HG03060 (cell line): ENCODE measurements around the gene GABRA5.
"Not testable (repeated sequence)": the region's sequence is repeated elsewhere in the genome, so short reads cannot be mapped to it uniquely, and the experiment has no call there.

Source experiments
- ATAC-seq: cut with Tn5 transposase; IDR thresholded peaks from one replicate; pipeline ENCODE4 v1.9.1; 2021; ENCODE audit warnings: low read depth, moderate number of reproducible peaks; ENCODE audit not compliant: unreplicated experiment

Gene GABRA5

GRCh38 chr15:26866298-26867199, at the start of gene GABRA5:
GABRA5 (plus strand) TSS chr15:26867062; CDS start chr15:26869249, 2,187 bp downstream.
- no peak for ATAC-seq

GRCh38 chr15:26831191-26831590, 35.7 kb upstream of the GABRA5 start:
- not testable (repeated sequence) for ATAC-seq

- no peak for ATAC-seq
These were observed 34.9 kb upstream of the GABRA5 start for GRCh38 chr15:26831951-26832350.

DNA sequence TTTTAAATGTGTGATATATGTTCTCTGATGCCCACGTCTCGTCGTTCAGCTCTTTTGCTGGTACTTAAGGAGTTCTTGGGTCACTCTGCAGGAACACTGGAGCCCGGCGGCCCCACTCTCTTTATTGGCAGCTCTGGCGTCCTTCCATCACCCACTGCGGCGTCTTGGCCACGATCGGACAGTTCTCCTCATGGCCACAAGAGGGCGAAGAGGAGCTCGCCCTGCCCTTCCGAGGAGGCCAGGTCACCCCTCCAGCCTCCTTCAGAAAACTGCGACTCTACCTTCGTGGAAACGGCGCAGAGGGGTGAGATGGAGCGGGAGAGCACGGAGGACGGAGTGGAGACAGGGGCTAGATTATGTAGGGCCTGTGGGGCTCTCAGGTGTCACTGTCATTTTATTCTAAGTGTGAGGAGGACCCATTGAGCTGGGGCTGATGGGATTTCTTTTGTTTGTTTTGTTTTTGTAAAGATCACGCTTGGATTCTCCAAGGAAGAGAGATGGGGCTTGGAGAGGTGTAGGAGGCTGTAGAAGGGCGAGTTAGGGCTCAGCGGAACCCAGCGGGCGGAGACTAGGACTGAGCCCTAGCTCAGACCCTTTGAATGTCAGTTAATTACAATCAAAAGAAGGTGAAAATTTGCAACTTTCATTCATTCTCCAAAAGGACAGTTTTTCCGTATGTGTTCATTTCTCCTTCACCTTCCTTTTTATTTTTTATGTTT, 28.0 kb upstream of the GABRA5 start:
- ATAC-seq, result no peak

- no peak for ATAC-seq
These were observed 25.3 kb upstream of the GABRA5 start for GRCh38 chr15:26841514-26841913.

- ATAC-seq, result no peak
These were observed 24.9 kb upstream of the GABRA5 start for GRCh38 chr15:26841941-26842340.

DNA sequence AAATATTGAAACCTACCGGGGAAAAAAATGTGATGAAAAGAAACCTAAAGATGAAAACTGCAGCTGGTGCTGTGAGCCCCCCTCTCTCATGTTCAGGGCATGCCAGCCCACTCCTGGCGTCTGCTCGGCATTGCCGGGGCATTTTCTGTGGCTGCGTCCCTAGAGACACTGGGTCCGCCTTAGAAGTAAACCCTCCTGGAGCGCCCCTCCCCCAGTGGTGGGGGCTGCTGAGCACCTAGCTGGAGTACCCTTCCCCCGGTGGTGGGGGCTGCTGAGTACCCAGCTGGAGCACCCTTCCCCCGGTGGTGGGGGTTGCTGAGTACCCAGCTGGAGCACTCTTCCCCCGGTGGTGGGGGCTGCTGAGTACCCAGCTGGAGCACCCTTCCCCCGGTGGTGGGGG, 24.5 kb upstream of the GABRA5 start:
- no peak for ATAC-seq

- no peak for ATAC-seq
These were observed 22.0 kb upstream of the GABRA5 start for GRCh38 chr15:26844901-26845300.

DNA sequence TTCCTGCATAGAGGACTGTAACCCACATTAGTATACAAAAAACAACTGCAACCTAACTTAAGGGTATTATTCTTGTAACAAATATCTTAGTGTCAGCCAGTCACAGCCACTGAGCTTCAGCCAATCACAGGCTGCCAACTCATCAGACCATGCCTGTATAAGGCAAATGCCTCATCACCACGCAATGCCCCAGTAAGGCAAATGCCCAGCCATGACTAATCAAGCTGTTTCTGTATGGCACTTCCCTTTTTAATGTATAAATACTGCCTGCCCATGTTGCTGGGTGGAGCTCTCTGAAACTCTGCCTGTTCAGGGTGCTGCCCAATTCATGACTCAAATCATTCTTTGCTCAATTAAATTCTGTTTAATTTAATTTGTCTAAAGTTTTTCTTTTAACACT, 18.4 kb upstream of the GABRA5 start:
- ATAC-seq, result no peak

DNA sequence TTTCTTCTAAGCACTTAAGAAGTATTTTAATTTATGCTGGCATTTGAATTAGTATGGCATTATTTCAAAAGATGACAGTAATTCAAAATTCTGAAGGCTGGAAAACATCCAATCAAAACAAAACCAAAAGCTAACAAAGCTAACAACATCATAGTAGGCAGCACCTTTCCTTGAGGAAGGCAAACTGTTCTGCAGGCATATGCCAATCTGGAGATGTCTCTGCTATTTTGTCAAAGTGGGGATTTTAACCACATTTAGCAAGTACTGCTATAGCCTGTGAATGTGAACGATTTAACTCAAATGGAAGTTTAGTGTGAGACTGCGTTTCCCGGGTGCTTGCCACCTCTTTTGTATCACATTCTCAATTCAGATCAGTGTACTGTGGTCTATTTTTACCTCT, 16.7 kb upstream of the GABRA5 start:
- no peak for ATAC-seq

GRCh38 chr15:26852980-26853379, 13.9 kb upstream of the GABRA5 start:
- ATAC-seq, result no peak

- no peak for ATAC-seq
These were observed 12.4 kb upstream of the GABRA5 start for GRCh38 chr15:26854435-26854834.

DNA sequence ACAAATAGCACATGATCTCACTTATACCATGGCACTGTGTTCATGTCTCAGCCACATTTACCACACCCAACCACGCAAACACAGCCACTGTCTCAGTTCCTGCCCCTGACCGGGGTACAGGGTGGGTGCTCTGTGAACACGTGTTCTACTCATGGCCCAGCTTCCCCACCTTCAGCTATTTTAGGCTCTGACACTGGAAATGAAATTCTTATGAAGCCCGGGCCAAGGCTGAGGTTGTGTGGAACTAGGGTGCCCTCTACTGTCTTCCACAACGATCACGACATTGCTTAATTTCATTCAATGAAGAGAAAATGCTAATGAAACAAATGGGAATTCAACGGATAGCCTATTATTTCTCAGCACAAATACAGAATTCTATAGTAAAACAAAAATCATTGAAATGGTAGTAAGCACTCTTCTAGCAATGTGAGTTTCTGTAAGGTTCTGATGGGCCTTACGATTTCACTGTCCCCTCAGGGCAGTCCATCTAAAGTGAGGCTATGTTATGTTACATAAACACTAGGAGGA, 2.1 kb upstream of the GABRA5 start:
- no peak for ATAC-seq

GRCh38 chr15:26867200-26868007, 542 bp downstream of the GABRA5 start:
- no peak for ATAC-seq

GRCh38 chr15:26868029-26868685, 1.3 kb downstream of the GABRA5 start:
- no peak for ATAC-seq

DNA sequence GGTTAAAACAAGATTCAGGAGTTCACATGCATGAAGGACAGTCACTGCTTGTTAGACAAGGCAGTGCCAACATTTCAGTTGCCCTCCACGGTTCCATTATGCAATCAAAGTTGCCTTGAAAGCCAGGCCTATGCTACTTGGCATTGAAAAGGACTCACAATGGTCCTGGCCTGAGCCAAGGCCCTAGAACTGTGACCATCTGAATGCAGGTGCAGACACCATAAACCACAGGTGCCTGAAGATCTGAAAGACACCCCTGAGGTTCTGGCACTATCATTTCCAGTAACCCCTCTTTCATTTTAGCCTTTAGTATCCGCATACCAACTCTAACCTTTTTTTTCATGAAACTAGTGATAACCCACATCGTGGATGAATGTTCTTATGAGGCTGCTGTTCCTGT, 2.8 kb downstream of the GABRA5 start:
- no peak for ATAC-seq

GRCh38 chr15:26870346-26870745, 3.5 kb downstream of the GABRA5 start:
- no peak for ATAC-seq

DNA sequence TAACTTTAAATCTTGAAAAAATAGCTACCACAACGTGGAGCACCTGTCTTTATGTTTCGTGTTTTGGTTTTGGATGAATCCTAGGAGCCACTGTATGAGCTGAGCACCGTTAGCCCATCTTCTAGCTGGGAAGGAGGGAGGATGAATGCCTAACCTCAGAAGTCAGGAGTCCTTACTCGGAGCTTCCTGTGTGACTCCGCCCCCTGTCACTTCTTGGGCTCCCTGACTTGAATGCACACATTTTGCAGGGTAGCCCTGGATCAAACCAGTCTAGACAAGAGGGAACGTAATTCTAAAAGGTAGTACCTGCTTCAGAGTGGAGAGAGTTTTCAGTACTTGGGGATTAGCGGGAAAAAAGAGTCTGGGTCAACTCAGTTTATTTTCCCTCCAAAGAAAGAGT, 5.3 kb downstream of the GABRA5 start:
- ATAC-seq, result no peak

DNA sequence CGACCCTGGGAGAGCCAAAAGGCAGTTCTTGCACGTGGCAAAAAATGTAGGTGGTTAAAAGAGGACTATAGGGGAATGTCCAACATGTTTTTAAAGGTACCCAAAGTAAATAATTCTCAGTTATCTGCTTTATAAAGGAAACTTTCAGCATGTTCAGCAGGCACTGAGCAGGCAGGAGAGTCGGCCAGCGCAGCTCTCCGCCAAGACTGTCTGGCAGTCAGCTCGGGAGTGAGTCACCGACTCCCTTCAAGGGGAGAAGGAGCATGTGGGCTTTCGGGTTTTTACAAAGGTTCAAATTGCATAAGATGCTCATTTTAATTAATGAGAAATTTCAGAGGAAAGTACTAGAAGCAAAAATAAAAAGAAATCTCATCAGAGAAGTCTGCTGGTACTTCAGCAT, 7.0 kb downstream of the GABRA5 start:
- no peak for ATAC-seq

DNA sequence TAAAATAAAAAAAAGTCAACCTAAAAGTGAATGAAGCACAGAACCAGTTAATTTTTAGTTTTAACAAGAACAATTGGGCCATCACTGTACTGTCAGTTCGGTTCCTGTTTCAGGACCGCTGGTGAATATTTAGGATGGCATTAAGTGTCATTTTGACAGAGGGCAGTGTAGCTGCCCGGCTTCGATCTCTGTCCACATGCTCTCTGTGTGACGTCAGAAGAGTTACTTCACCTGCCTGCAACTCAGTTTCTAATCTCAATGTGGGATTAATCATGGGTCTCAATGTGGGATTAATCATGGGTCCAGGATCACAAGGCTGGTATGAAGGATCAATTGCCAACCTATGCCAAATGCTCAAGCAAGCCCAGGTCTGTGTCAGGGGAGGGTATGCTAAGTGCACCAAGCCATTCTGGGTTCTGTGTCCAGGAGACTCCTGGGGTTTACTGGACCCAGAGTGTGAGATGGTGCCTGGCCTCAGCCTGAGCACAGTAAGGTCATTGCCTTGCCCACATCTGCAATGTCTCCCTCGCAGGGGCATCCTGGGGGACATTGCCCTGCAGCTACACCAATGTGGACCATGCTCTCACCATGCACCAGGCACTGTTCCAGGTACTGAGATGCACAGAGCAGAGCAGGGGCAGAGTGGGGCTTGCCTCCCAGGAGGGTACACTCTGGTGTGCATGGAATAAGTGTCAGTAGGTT, 8.1 kb downstream of the GABRA5 start:
- no peak for ATAC-seq
